GM12873 (cell line): ENCODE measurements around the gene THUMPD2.

Experiments
- CTCF ChIP-seq: IDR thresholded peaks from 2 replicates; pipeline ENCODE4 v1.5.1; 2012; ENCODE audit warnings: low read depth, mild to moderate bottlenecking, moderate library complexity, low read length, control low read depth; ENCODE audit not compliant: insufficient read depth; ENCODE audit errors: missing control alignments

The THUMPD2 gene

GRCh38 chr2:39715822-39716221 is 63.2 kb downstream of the THUMPD2 start:
- no peak for TF ChIP-seq CTCF

- no peak for TF ChIP-seq CTCF
Measured at GRCh38 chr2:39715095-39715494, 64.0 kb downstream of the THUMPD2 start.

- TF ChIP-seq CTCF = no peak
Measured at GRCh38 chr2:39712953-39713352, 66.1 kb downstream of the THUMPD2 start.

- TF ChIP-seq CTCF = no peak
Measured at GRCh38 chr2:39710807-39711206, 68.3 kb downstream of the THUMPD2 start.

GRCh38 chr2:39708003-39708402 is 71.1 kb downstream of the THUMPD2 start:
- TF ChIP-seq CTCF = no peak

- no peak for TF ChIP-seq CTCF
Measured at GRCh38 chr2:39706945-39707344, 72.1 kb downstream of the THUMPD2 start.

- TF ChIP-seq CTCF = no peak
Measured at GRCh38 chr2:39706312-39706711, 72.7 kb downstream of the THUMPD2 start.
